Left ventricle myocardium inferior (tissue), 1 donor: ENCODE measurements around the gene STAU1. TPM values are rescaled to one million over a fixed set of nuclear protein-coding genes. Genes with fewer than 3 reads are reported as not detected.
"Not testable (repeated sequence)": the region's sequence is repeated elsewhere in the genome, so short reads cannot be mapped to it uniquely, and the experiment has no call there.

Experiments
- DNase-seq: peaks from one replicate; pipeline ENCODE4 v3.0.0-alpha.2; 2020
- H3K27ac ChIP-seq: fragments of 200-600 bp; replicated peaks from 2 replicates; pipeline ENCODE4 v1.8.0; 2021
- H3K27me3 ChIP-seq: fragments of 200-600 bp; 2 replicates; pipeline ENCODE4 v1.8.0; 2021; ENCODE audit warnings: low read depth
- H3K36me3 ChIP-seq: fragments of 200-600 bp; 2 replicates; pipeline ENCODE4 v1.8.0; 2021
- H3K4me1 ChIP-seq: fragments of 200-600 bp; 2 replicates; pipeline ENCODE4 v1.8.0; 2021
- H3K4me3 ChIP-seq: fragments of 200-600 bp; 2 replicates; pipeline ENCODE4 v1.8.0; 2021; ENCODE audit warnings: mild to moderate bottlenecking, moderate library complexity
- H3K9me3 ChIP-seq: fragments of 200-600 bp; replicated peaks from 2 replicates; pipeline ENCODE4 v1.8.0; 2021
- CTCF ChIP-seq: fragments of 200-600 bp; IDR thresholded peaks from 2 replicates; pipeline ENCODE4 v1.8.0; 2021; ENCODE audit warnings: antibody characterized with exemption, mild to moderate bottlenecking, borderline replicate concordance
- intact Hi-C: fragments of 100-400 bp; cut with micrococcal nuclease; formaldehyde crosslinking; loops from one replicate; pipeline ENCODE4 v1.11.0; 2022
- total RNA-seq: library from RNA; stranded (reverse); fragmentation: NEBNext Ultra II Directional; extraction: Animal tissue kit (Norgen Biotek cat#: 25700); gene quantifications from one replicate; pipeline ENCODE4 v1.2.1, GENCODE V29; 2021
- donor health status: DM: no; HTN: yes; CAD: no; lungs with severe emphysema.

Gene STAU1
- total RNA-seq, 1 donor from 2014 or later = 63.4 TPM

- H3K27ac ChIP-seq = no peak overlapping the region
- DNase-seq = no peak
- intact Hi-C loops = no loop called here
- no peak for TF ChIP-seq CTCF
- no peak overlapping the region for H3K4me3 ChIP-seq
- H3K9me3 ChIP-seq = no peaks in the 10 kb centered on the region
- no peaks in the 10 kb centered on the region for H3K27me3 ChIP-seq
- peaks cover 10% of the 10 kb centered on the region for H3K36me3 ChIP-seq
- peaks cover 42% of the 10 kb centered on the region for H3K4me1 ChIP-seq
These were observed 18.6 kb downstream of the STAU1 start for GRCh38 chr20:49169547-49169946.

- intact Hi-C loops, H3K27me3 ChIP-seq, H3K4me3 ChIP-seq, H3K27ac ChIP-seq, H3K9me3 ChIP-seq, DNase-seq: not testable (repeated sequence)
- H3K4me1 ChIP-seq = peaks cover 42% of the 10 kb centered on the region
- H3K36me3 ChIP-seq = peaks cover 17% of the 10 kb centered on the region
These were observed 19.3 kb downstream of the STAU1 start for GRCh38 chr20:49168864-49169263.

- H3K27ac ChIP-seq = peak overlapping the region; percentile 52
- DNase-seq = no peak
- peak overlapping the region; percentile 1 for H3K4me3 ChIP-seq
- H3K27me3 ChIP-seq = no peaks in the 10 kb centered on the region
- peaks cover 42% of the 10 kb centered on the region for H3K4me1 ChIP-seq
- H3K9me3 ChIP-seq = no peaks in the 10 kb centered on the region
- peaks cover 21% of the 10 kb centered on the region for H3K36me3 ChIP-seq
- TF ChIP-seq CTCF = no peak
- intact Hi-C loops = no loop called here
These were observed 20.2 kb downstream of the STAU1 start for GRCh38 chr20:49167811-49168507.

GRCh38 chr20:49166534-49167449 is 21.3 kb downstream of the STAU1 start:
- intact Hi-C loops = no loop called here

GRCh38 chr20:49165611-49166010 is 22.5 kb downstream of the STAU1 start:
- intact Hi-C loops = no loop called here
- DNase-seq = no peak
- Histone ChIP-seq H3K36me3 (peaks cover 34% of the 10 kb centered on the region), H3K27me3 (no peaks in the 10 kb centered on the region), H3K9me3 (no peaks in the 10 kb centered on the region), H3K27ac (no peak overlapping the region), H3K4me1 (peaks cover 39% of the 10 kb centered on the region), H3K4me3 (no peak overlapping the region)
- no peak for TF ChIP-seq CTCF

More at GRCh38 chr20:49166534-49167449, 21.3 kb downstream of the STAU1 start:
- DNase-seq = no peak
- peaks cover 32% of the 10 kb centered on the region for H3K36me3 ChIP-seq
- no peak overlapping the region for H3K4me3 ChIP-seq
- peaks cover 39% of the 10 kb centered on the region for H3K4me1 ChIP-seq
- no peaks in the 10 kb centered on the region for H3K9me3 ChIP-seq
- TF ChIP-seq CTCF = no peak
- no peaks in the 10 kb centered on the region for H3K27me3 ChIP-seq
- peak overlapping the region; percentile 52 for H3K27ac ChIP-seq
